Stimulated activated CD4-positive, alpha-beta T cell treated with anti-CD3 and anti-CD28 coated beads, Interleukin-12 subunit alpha, Interleukin-12 subunit beta, amount 100 ng/mL, for 48 hours (primary cell): ENCODE results near the gene PLA2G5.
"Not testable (repeated sequence)": the region's sequence is repeated elsewhere in the genome, so short reads cannot be mapped to it uniquely, and the experiment has no call there.

ENCODE experiments used
- DNase-seq, 3 donors: peaks; one replicate each; pipeline ENCODE4 v3.0.0-alpha.2; 2020; ENCODE audit warnings: low read depth in 2 of 3, low spot score in 1 of 3

Gene PLA2G5

DNA sequence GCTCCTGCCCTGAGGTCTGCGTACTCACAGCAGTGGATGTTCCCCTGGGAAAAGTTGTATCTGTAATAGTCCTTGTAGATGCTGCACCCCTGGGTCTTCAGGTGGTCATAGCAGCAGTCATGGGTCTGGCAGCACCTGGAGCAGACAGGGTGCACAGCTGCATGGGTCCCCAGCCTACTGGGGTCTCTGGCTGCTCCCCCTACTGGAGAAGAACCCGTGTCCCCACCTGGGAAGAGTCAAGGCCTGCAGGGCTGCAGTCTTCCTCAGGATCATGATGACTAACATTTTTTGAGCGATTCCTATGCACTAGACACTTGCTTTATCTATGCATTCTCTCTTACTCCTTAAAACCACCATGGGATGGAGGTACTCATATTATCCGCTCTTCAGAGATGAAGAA lies 45.5 kb downstream of the PLA2G5 start:
- no peak for DNase-seq

DNA sequence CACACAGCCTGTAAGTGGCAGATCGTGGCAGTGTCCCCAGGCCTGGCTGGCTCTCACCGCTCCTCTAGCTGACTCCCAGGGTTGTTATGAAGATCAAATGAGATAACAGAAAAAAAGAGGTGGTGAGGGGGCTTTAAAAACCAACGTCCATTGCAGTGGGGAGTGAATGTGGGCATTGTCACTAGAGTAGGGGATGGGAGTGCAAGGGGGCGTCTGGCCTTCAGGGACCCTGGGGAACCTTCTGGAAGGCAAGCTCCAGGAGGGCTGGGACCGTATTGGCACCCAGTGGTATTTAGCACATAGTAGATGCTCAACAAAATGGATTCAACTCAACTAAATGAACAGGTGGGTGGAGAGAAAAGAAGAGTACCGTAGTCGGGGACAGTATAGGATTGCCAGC lies 45.9 kb downstream of the PLA2G5 start:
- DNase-seq: no peak

DNA sequence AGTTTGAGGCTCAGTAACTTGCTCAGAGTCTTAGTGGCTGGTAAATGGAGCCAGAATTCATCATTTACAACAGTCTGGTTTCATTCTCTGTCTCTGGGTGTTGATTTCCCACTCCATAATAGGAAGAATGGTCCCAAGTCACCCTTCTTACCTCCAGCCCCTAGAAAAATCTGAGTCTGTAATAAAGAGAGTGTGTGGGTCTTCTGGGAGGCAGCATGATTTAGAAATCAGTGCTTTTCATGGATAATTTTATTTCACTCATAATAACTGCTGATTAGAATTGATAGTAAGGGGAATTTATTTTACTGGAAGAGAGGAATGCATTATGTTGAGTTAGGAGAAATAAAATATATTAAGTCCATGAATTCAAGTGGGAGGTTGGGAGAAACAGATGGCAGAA lies 47.2 kb downstream of the PLA2G5 start:
- DNase-seq: no peak

DNA sequence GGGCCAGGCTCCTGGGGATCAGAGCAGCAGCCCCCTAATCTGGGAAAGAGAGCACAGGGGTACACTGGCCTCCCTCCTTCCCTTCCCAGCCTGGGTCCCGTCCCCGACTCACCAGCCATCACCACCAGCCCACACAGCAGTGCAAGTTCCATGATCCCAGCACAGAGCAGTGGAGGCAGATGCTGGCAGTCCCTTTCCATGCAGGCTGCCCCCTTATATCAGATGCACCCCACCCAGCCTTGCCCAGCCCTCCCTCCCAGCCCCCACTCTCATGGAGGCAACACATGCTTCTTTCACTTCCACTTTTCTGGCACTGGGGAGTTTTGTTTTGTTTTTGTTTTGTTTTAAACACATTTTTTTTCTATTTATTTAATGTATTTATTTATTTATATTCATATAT lies 49.4 kb downstream of the PLA2G5 start, which contains the start of gene PLA2G2D:
PLA2G2D (minus strand) TSS at position 190 of the 400 bp plus-strand sequence; CDS start at position 152, 38 bp downstream.
- no peak for DNase-seq

DNA sequence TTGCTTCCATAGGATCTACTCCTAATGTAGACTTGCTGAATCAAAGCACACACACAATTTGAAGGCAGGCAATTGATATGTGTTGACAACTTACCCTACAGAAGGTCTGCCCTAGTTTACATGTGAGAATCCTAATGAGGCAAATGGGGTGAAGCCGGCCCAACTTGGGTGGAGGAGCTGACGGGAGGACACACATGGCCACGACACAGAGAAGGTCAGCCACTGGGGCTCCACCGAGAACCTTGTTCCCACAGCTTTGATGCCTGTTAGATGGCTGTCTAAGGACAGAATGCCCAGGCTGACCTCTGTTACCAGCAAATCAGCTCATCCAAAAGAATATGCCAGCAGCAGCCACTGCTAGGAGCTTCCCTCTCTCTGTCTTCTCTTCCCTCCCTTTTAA lies 50.8 kb downstream of the PLA2G5 start:
- no peak for DNase-seq

DNA sequence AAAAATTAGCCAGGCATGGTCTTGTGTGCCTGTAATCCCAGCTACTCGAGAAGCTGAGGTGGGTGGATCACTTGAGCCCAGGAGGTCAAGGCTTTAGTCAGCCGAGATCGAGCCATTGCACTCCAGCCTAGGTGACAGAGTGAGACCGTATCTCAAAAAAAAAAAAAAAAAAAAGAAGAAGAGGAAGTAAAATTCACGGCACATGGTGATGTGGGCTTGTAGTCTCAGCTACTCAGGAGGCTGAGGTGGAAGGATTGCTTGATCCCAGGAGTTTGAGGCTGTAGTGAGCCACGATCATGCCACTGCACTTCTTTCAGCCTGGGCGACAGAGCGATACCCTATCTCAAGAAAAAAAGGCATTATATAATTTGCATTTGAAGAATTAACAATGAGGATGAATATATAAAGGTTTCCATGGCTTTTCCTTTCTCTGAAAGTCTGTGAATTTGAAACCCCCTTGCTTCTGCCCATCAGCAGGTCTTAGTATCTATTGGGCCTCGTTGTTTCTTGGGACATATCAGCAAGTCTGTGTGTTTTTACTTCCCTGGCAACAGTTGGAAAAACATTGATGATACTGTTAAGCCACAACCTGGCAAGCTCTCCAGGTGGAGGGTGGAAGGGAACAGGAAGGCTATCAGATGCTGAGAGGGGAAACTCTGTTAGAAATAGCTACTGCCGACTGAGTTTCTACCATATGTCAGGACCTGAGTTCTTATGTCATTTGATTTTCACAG lies 53.9 kb downstream of the PLA2G5 start:
- no peak for DNase-seq

DNA sequence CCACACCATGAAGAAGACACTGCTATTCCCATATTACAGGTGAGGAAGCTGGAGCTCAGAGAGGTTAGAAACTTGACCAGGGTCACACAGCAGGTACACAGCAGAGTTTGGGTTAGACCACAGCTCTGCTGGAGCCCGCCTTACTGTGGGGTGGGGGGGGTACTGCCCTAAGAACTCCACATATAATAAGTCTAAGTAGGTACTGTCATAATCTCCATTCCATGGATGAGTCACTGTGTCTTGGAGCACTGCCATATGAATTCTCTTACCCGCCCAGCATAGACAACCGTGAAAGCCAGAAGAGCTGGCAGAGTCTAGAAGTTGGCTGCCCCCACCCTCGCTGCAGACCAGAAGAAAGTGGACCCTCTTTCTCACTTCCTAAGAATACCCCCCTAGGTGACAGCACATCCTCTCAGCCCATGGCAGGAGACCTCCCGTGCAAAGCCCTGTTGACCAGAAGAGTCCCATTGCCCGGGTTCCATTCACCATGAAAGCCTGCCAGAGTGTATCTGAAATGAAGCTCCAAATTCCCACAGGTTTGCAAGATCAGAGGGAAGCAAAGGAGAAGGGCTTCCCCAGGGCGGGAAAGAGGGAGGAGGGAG lies 54.6 kb downstream of the PLA2G5 start:
- no peak for DNase-seq

DNA sequence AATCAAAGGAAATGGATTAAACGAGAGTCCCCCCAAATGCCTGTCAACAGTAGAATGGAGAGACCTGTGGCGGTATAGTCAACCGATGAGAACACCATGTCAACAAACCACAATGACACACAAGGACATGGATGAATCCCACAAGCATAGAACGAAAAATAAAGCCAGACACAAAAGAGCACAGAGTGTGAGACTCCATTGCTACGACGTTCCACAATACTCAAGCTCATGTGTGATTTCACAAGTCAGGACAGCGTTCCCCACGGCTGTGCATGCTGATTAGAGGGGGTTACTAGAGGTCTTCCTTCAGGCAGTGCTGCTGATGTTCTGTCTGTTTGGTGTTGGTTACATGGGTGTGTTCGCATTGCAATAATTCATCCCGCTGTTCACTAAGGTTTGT lies 55.1 kb downstream of the PLA2G5 start:
- no peak for DNase-seq

DNA sequence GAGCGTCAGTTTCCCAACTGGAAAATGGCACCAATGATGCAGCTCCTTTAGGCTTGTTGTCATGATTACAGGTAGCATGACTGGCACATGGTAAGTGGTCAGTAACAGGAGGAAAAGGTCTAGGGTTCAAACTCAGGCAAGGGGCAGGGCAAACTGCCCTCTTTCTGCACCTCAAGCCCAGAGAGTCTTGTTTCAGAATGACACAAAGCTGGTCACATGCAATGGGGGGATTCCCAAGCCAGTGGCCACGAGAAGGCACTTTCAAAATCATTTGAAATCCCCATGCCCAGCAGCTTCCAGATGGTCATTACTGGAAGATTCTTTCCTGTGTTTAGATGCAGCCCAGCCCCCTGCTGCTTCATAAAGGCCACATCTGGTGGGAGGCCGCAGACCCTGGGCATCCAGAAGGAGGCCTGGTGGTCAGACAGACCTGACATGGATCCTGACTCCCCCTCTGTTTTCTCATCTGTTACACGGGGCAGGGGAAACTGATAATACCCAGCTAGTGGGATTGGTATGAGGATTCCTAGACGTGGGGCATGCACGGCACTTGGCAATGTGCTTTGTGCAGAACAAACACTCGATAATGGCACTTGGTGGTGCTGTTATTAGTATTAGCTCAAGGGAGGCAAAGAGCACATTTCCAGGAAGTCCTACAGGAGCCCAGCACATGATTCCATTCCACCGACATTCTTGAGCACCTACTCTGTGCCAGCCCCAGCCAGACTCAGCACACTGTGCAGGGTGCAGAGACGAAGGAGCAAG lies 56.2 kb downstream of the PLA2G5 start:
- DNase-seq: no peak

DNA sequence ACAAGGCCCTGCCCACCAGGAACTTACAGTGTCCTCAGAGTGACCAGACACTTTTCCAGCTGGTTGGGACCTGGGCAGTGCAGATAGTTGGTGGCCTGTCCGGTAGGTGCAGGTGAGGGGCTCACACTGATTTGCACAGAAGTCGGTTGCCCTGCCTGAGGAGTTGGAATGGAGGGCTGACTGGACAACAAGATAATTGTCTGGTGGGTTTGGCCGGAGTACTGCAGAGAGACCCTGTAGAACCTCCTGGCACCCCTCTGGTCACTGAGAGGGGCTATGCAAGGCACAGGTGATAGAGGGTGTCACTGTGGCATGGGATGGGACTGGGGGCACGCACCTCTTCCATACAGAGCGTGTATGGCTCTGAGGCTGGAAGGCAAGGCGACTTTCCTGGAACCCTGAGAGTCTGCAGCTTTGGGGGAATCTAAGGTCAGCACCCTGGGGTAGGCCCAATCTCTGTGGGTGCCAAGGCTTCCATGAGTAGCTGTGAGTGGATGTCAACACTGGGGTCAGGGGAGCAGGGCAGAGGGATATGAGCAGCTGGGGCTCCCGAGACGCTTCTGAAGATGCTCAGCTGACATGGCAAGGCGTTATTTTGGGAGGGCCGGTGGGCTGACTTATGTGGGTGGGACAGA lies 56.9 kb downstream of the PLA2G5 start:
- DNase-seq: no peak

DNA sequence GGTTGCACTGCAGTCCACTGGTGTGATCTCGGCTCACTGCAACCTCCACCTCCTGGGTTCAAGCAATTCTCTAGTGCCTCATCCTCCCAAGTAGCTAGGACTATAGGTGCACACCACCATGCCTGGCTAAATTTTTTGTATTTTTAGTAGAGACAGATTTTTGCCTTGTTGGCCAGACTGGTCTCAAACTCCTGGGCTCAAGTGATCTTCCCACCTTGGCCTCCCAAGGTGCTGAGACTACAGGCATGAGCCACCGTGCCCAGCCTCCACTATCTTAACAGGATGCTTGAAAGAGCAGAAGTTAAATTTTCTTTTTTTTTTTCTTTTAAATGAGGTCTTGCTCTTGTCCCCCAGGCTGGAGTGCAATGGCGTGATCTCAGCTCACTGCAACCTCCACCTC lies 60.5 kb downstream of the PLA2G5 start:
- not testable (repeated sequence) for DNase-seq

DNA sequence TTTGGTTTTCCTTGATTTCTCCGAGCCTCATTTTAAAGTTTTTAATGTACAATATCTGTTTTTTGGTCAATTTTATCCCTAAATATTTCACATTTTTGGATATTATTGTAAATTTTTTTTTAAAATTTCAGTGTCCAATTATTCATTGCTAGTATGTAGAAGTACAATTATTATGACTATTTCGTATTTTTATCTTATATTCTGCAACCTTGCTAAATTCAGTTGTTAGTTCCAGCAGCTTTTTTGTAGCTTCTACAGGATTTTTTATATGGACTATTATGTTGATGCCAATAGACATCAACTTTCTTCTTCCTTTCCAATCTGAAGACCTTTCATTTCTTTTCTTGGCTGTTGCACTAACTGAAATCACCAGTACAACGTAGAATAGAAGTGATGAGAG lies 65.0 kb downstream of the PLA2G5 start:
- DNase-seq: no peak

DNA sequence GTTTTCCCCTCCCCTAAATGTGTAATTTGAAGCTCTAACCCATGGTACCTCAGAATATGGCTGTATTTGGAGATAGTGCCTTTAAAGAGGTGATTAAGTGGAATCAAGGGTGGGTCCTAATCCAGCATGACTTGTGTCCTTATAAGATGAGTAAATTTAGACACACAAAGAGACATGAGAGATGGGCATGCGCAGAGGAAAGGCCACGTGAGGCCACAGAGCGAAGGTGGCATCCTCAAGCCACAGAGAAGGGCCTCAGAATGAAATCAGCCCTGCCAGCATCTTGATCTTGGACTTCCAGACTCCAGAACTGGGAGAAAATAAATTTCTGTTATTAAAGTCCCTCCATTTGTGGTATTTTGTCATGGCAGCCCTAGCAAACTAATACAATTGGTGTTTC lies 66.3 kb downstream of the PLA2G5 start:
- DNase-seq: no peak

DNA sequence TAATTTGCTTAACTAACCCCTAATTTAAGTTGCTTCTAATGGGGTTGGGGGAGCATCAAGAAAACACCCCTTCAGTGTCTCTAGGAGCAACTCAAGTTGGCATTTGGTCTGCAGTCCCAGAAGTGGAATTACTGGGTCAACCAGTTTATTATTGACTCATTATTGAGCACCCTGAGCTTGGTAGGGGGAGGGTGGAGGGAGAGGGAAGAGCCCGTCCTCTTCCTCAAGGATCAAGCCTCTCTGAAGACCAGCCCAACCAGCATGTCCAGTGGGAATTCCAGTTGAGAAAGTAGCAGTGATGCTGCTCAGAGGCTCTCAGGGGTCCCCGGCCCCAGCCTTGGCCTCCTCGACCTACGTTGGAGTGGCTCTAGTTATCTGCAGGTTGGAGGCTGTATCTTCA lies 67.1 kb downstream of the PLA2G5 start:
- no peak for DNase-seq

DNA sequence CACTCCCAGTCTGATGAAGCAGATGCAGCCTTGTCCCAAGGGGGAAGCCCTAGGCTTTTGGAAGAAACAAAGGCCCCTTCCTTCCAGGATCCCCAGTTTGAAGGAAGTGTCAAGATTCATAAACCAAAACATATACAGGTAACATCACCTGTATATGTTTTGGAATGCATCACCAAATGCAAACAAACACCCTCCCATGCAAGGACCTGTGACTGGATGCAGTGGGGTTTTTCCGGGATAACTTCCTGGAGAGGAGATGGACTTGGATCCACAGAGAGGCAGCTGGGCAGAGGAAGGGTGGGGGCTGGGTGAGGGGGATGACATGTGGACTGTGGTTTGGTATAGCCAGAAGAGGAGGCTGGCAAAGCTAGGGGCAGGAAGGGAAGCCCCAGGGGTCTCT lies 67.6 kb downstream of the PLA2G5 start:
- DNase-seq: no peak

DNA sequence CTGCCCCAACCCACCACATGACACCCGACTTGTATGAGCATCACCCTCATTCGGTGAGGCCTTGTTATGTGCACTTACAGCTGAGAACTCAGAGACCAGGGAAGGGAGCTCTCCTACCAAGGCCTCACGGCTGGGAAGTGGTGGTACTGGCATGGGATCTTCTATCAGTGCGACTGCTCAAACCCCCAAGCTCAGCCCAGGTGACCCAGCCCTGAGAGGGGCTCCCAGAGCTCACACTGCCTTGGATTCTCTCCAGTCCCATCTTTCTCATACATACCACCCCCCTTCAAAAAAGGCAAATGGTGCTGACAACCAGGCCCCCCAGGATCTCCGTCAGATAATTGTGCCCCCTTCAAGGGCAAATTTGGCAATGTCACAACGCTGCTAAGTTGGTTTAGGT lies 68.4 kb downstream of the PLA2G5 start:
- no peak for DNase-seq

DNA sequence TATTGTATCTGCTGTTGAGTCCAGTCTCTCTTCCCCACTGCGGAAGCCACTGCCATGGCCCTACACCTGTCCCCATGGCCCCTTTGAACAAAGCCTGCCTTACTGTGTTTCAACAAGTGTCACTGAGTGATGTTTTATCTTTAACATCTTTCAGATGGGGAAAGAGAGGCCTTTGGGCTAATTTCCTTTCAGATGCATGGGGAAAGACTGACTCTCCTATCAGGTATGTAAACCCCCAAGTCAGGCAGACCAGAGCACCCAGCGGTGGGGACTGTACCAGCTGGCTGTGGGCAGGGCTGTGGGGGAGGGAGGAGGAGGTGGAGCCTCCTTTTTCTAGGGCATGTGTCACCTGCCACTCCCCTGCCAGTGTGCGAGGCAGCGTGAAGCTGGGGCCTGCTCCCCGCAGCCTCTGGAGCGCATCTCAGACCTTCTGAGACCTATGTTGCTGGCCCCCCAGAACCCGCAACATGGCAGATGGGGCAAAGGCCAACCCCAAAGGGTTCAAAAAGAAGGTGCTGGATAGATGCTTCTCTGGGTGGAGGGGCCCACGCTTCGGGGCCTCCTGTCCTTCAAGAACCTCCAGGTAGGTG lies 69.1 kb downstream of the PLA2G5 start, which contains the start of gene PLA2G2F:
PLA2G2F (plus strand) TSS at position 363 of the 590 bp plus-strand sequence; CDS start at position 468, 105 bp downstream.
- no peak for DNase-seq

DNA sequence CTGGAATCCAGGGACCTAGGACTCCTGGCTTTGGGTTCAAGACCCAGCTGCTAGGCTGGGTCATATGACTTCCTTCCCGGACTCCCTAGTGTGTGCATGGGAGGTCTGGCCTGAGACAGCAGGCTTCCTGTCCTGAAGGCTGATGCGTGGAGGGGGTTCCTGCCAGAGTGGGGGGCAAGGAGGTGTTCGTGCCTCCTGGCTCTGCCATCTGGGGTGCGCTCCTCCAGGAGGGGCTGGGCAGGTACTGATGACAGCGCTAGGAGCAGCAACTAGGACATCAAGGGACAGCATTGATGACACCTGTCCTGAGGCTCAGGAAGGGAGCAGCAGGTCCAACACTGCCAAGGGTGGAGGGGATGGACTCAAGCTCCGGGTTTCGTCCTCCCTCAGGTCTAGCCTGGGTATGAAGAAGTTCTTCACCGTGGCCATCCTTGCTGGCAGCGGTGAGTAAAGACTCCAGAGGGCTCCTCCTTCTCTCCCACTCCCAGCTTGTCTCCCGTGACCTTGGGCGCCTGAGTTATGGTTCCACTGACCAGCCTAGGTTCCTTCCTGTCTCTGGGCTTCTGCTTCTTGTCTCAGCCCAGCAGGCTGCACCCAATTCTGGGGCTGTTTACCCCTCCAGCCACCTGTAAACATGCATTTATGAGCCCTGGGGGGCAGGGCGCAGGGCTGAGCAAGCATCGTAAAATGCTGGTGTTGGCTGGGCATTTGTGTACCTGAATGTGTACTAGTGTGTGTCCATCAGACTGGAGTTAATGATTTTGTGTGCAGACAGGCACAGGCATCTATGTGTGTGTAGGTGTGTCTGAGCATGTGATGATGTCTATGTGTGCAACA lies 70.0 kb downstream of the PLA2G5 start:
- no peak for DNase-seq

DNA sequence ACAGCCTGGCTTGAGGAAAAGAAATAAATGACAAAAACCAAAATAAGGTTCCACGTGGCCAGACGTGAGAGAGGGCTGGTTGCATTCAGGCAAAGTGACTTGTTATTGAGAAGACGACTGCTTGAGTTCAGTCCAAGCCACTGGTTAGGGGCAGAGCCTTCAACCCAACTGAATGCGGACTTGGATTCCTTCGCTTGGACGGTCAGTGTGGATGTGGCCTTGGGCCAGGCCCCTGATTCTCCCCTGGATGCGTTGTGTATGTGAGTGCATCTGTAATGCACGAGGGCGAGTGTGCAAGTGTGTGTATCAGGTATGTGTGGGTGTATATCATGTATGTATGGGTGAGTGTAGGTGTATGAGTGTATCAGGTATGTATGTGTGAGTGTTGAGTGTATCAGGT lies 71.0 kb downstream of the PLA2G5 start:
- no peak for DNase-seq

DNA sequence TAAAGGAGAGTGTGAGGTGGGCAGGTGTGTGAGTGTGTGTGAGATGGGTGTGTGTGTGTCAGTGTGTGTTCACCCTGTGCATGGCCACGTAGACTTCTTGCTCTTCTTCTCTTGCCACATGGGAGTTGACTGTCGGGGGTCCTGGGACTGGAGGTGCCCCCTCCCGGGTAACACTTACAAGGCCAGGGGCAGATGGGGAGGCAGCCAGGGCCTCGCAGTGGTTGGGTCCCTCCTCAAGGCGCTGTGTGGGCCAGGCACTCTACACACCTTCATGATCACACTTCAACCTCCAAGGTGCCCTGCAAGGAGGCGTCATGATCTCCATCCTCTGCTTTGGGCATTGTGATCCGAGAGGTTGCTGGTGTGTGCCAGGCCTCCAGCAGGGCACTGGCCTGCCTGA lies 71.5 kb downstream of the PLA2G5 start:
- DNase-seq: no peak
